Liver (tissue), 9 donors: ENCODE measurements around the gene ZNF366. TPM values are rescaled to one million over a fixed set of nuclear protein-coding genes. Genes with fewer than 3 reads are reported as not detected.

Experiments used
- DNase-seq: peaks from one replicate; pipeline ENCODE4 v3.0.0-alpha.2; 2017; ENCODE audit warnings: low spot score
- H3K27ac ChIP-seq, 2 donors: one replicate each; pipeline ENCODE4 v1.7.0; 2013; ENCODE audit warnings: inconsistent platforms in 2 of 2, low read length in 2 of 2, control low read depth in 1 of 2, low read depth in 1 of 2, mild to moderate bottlenecking in 1 of 2
- H3K27me3 ChIP-seq, 4 donors: one replicate each; pipeline versions ENCODE4 v1.6.1 to v1.7.0; 2013; ENCODE audit warnings: low read length in 3 of 4, inconsistent platforms in 1 of 4, mild to moderate bottlenecking in 1 of 4, moderate library complexity in 1 of 4; ENCODE audit not compliant: control insufficient read depth in 4 of 4, insufficient read depth in 4 of 4
- H3K36me3 ChIP-seq, 4 donors: one replicate each; pipeline versions ENCODE4 v1.6.1 to v1.7.0; 2013; ENCODE audit warnings: low read length in 3 of 4, mild to moderate bottlenecking in 3 of 4, low read depth in 1 of 4, moderate library complexity in 1 of 4; ENCODE audit not compliant: control insufficient read depth in 4 of 4, insufficient read depth in 3 of 4
- H3K4me1 ChIP-seq, 4 donors: one replicate each; pipeline versions ENCODE4 v1.6.1 to v1.7.0; 2013; ENCODE audit warnings: low read length in 3 of 4, mild to moderate bottlenecking in 3 of 4, moderate library complexity in 1 of 4; ENCODE audit not compliant: control insufficient read depth in 4 of 4, insufficient read depth in 4 of 4
- H3K4me3 ChIP-seq, 3 donors: one replicate each; pipeline versions ENCODE4 v1.6.1 to v1.7.0; 2013; ENCODE audit warnings: low read length in 3 of 3, control low read depth in 1 of 3, low read depth in 1 of 3, mild to moderate bottlenecking in 1 of 3
- H3K9ac ChIP-seq, 2 donors: one replicate each; pipeline ENCODE4 v1.7.0; 2013; ENCODE audit warnings: low read length in 2 of 2, mild to moderate bottlenecking in 2 of 2, moderate library complexity in 2 of 2, control low read depth in 1 of 2, low read depth in 1 of 2
- H3K9me3 ChIP-seq, 4 donors: one replicate each; pipeline versions ENCODE4 v1.6.1 to v1.7.0; 2013; ENCODE audit warnings: low read length in 3 of 4; ENCODE audit not compliant: control insufficient read depth in 4 of 4
- ATF3 ChIP-seq: IDR thresholded peaks from 2 replicates; pipeline ENCODE4 v1.6.1; 2016; ENCODE audit warnings: antibody characterized with exemption
- CTCF ChIP-seq: fragments of 150-350 bp; IDR thresholded peaks from 2 replicates; pipeline ENCODE4 v1.5.1; 2017; ENCODE audit warnings: improper control_type of control experiment, low read depth, low read length; ENCODE audit not compliant: missing input control
- EGR1 ChIP-seq, 2 donors: IDR thresholded peaks; 2 replicates each; pipeline ENCODE4 v1.6.1; 2016 to 2018; ENCODE audit warnings: antibody characterized with exemption in 2 of 2, low read depth in 2 of 2
- FOXA1 ChIP-seq: IDR thresholded peaks from 2 replicates; pipeline ENCODE4 v1.6.1; 2016; ENCODE audit warnings: antibody characterized with exemption
- FOXA2 ChIP-seq: IDR thresholded peaks from 2 replicates; pipeline ENCODE4 v1.6.1; 2016; ENCODE audit warnings: antibody characterized with exemption
- GABPA ChIP-seq, 2 donors: IDR thresholded peaks in 1 of 2; conservative IDR thresholded peaks in 1 of 2; 2 replicates each; pipeline ENCODE4 v1.6.1; 2016; ENCODE audit warnings: antibody characterized with exemption in 2 of 2, mild to moderate bottlenecking in 1 of 2, moderate library complexity in 1 of 2
- HNF4A ChIP-seq, 2 donors: conservative IDR thresholded peaks; 2 replicates each; pipeline ENCODE4 v1.6.1; 2016; ENCODE audit warnings: antibody characterized with exemption in 2 of 2, mild to moderate bottlenecking in 2 of 2
- HNF4G ChIP-seq: IDR thresholded peaks from 2 replicates; pipeline ENCODE4 v1.6.1; 2016; ENCODE audit warnings: antibody characterized with exemption
- JUND ChIP-seq, 2 donors: IDR thresholded peaks; 2 replicates each; pipeline ENCODE4 v1.6.1; 2016; ENCODE audit warnings: antibody characterized with exemption in 2 of 2
- MAX ChIP-seq: IDR thresholded peaks from 2 replicates; pipeline ENCODE4 v1.6.1; 2016; ENCODE audit warnings: antibody characterized with exemption
- NR2F2 ChIP-seq: IDR thresholded peaks from 2 replicates; pipeline ENCODE4 v1.6.1; 2016; ENCODE audit warnings: antibody characterized with exemption
- RAD21 ChIP-seq, 2 donors: IDR thresholded peaks; 2 replicates each; pipeline ENCODE4 v1.6.1; 2016; ENCODE audit warnings: antibody characterized with exemption in 2 of 2, mild to moderate bottlenecking in 2 of 2
- REST ChIP-seq: IDR thresholded peaks from 2 replicates; pipeline ENCODE4 v1.6.1; 2016; ENCODE audit warnings: antibody characterized with exemption, mild to moderate bottlenecking
- RXRA ChIP-seq, 2 donors: IDR thresholded peaks; 2 replicates each; pipeline ENCODE4 v1.6.1; 2017 to 2018; ENCODE audit warnings: antibody characterized with exemption in 2 of 2, mild to moderate bottlenecking in 1 of 2
- SP1 ChIP-seq: IDR thresholded peaks from 2 replicates; pipeline ENCODE4 v1.6.1; 2018; ENCODE audit warnings: antibody characterized with exemption, mild to moderate bottlenecking
- TAF1 ChIP-seq: conservative IDR thresholded peaks from 2 replicates; pipeline ENCODE4 v1.6.1; 2016; ENCODE audit warnings: antibody characterized with exemption, mild to moderate bottlenecking
- YY1 ChIP-seq: IDR thresholded peaks from 2 replicates; pipeline ENCODE4 v1.6.1; 2016; ENCODE audit warnings: antibody characterized with exemption, mild to moderate bottlenecking
- ZBTB33 ChIP-seq: IDR thresholded peaks from 2 replicates; pipeline ENCODE4 v1.6.1; 2016; ENCODE audit warnings: antibody characterized with exemption
- WGBS: extraction: QIAGEN DNeasy Blood & Tissue Kit; methylation state at CpG from one replicate; pipeline ENCODE4 v1.1.7; 2013; 5-methylcytosine and 5-hydroxymethylcytosine counted together
- polyA plus RNA-seq, 2 donors: library from polyadenylated mRNA; stranded (reverse) in 1 of 2; unstranded in 1 of 2; fragments of 200-250 nt in 1 of 2; fragments of >200 nt in 1 of 2; fragmentation: Nextera tagmentation in 1 of 2; extraction: Ambion mirVana in 1 of 2; gene quantifications; one replicate each; pipeline versions ENCODE4 v1.2.1 to v1.2.3, GENCODE V29; 2013 to 2015
- total RNA-seq, 2 donors: library from RNA; depleted of rRNA; stranded (reverse); fragments of >200 nt; gene quantifications; one replicate each; pipeline ENCODE4 v1.2.3, GENCODE V29; 2014
- donor health status: healthy.
- donor health status: healthy.
- donor health status: healthy.
- donor health status: healthy.
- donor health status: healthy.

Gene ZNF366
- total and polyA plus RNA-seq, 4 donors: 0.71 to 1.0 (median 0.75) TPM

- Histone ChIP-seq H3K27ac (no peak overlapping the region), H3K36me3 (no peaks in the 10 kb centered on the region), H3K9ac (no peak overlapping the region), H3K9me3 (no peaks in the 10 kb centered on the region), H3K27me3 (no peaks in the 10 kb centered on the region), H3K4me1 (no peaks in the 10 kb centered on the region), H3K4me3 (no peak overlapping the region)
- no peak for DNase-seq
- 67% methylated on average over 6 of the region's 6 CpGs for WGBS
- TF ChIP-seq FOXA2: no peak
- TF ChIP-seq TAF1: no peak
- no peak for TF ChIP-seq YY1
- no peak for TF ChIP-seq NR2F2
- TF ChIP-seq EGR1 (IDR thresholded peaks at IDR 0.05; ENCODE audit: low read depth in 2 of 2): no peak
- no peak for TF ChIP-seq CTCF
- no peak for TF ChIP-seq HNF4G
- no peak for TF ChIP-seq SP1
These were observed 43.7 kb downstream of the ZNF366 start for GRCh38 chr5:72463449-72464052.

GRCh38 chr5:72460413-72460812 lies 46.8 kb downstream of the ZNF366 start:
- Histone ChIP-seq H3K4me1 (no peaks in the 10 kb centered on the region), H3K27me3 (no peaks in the 10 kb centered on the region), H3K9ac (no peak overlapping the region), H3K27ac (no peak overlapping the region), H3K36me3 (no peaks in the 10 kb centered on the region), H3K4me3 (no peak overlapping the region), H3K9me3 (no peaks in the 10 kb centered on the region)
- 97% methylated on average over 27 of the region's 27 CpGs for WGBS
- DNase-seq: no peak
- TF ChIP-seq HNF4G (no peak), TAF1 (no peak)

GRCh38 chr5:72459913-72460312 lies 47.3 kb downstream of the ZNF366 start:
- TF ChIP-seq YY1 (no peak), FOXA1 (no peak), SP1 (no peak), REST (no peak), GABPA (IDR thresholded peaks at IDR 0.05 in 1 of 2, conservative IDR thresholded peaks at IDR 0.05 in 1 of 2) (no peak), TAF1 (no peak), RAD21 (IDR thresholded peaks at IDR 0.05) (no peak), CTCF (no peak), HNF4G (no peak), JUND (IDR thresholded peaks at IDR 0.05) (no peak), ZBTB33 (no peak), MAX (no peak), NR2F2 (no peak), ATF3 (no peak), FOXA2 (no peak), EGR1 (IDR thresholded peaks at IDR 0.05; ENCODE audit: low read depth in 2 of 2) (no peak), HNF4A (conservative IDR thresholded peaks at IDR 0.05) (no peak), RXRA (IDR thresholded peaks at IDR 0.05) (no peak)
- Histone ChIP-seq H3K27me3 (no peaks in the 10 kb centered on the region), H3K9me3 (no peaks in the 10 kb centered on the region), H3K9ac (no peak overlapping the region), H3K4me1 (no peaks in the 10 kb centered on the region), H3K27ac (no peak overlapping the region), H3K36me3 (no peaks in the 10 kb centered on the region), H3K4me3 (no peak overlapping the region)
- WGBS: 97% methylated on average over 18 of the region's 18 CpGs
- no peak for DNase-seq
